ENCODE measurements around the gene LIN7A.

LIN7A gene, protein sequence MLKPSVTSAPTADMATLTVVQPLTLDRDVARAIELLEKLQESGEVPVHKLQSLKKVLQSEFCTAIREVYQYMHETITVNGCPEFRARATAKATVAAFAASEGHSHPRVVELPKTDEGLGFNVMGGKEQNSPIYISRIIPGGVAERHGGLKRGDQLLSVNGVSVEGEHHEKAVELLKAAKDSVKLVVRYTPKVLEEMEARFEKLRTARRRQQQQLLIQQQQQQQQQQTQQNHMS

DNA sequence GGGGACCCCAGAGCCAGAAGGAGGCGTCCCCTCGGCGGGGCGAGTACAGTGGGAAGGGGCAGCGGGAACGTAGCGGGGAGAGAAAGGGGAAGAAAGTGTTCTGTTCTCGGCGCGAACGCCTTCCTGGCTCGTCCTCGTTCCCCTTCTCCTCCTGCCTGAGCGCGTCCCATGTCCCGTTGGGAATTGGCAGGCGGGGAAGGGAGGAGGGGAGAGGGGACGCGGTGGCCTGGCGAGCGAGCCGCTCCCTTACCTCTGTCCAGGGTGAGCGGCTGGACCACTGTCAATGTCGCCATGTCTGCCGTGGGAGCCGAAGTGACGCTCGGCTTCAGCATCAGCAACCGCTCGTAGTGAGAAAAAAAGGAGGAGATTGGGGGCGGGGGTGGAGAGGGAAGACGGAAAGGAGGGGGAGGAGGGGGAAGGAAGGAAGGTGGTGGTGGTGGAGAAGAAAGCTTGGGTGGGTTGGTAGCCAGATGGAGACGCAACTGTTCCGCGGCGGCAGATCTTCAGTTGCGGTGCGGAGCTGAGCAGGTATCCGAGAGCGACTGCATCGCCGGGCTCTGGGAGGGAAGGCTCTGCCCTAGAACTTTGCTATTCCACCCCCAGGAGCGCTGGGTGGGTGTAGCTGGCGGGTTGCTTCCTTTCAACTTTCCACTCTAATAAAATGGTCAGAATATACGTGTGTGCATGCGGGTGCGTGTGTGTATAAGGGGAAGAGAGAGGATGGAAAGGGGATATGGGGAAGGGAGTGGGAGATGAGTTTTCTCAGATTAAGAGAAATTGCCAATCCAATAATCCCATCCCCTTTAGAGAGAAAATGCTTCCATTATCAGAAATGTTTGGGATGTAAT lies at the start of gene LIN7A:
LIN7A (minus strand) TSS at position 544 of the 848 bp plus-strand sequence; CDS start at position 332, 212 bp downstream.
- no peak for DNase-seq (ENCODE audit: extremely low read depth in 1 of 2, low read depth in 1 of 2)

DNA sequence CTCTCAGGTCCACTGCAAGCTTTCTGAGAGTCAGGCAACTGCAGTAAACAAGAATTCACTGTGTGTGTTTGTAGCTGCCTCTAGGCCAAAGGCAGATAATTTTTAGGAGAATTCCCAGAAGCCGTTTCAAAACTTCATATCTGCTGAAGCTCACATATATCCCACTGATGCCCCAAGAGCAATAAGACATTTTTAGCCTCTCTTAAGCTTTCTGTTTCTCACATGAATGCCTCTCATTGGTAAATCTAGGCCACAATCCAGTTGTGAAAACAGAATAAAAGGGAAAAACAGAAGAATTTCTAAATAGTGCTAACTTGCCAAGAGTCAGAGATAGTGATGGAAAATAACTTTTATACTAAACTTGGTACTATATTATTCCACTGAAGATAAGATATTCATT lies 48.5 kb upstream of the LIN7A start:
- no peak for DNase-seq (ENCODE audit: extremely low read depth in 1 of 2, low read depth in 1 of 2)

DNA sequence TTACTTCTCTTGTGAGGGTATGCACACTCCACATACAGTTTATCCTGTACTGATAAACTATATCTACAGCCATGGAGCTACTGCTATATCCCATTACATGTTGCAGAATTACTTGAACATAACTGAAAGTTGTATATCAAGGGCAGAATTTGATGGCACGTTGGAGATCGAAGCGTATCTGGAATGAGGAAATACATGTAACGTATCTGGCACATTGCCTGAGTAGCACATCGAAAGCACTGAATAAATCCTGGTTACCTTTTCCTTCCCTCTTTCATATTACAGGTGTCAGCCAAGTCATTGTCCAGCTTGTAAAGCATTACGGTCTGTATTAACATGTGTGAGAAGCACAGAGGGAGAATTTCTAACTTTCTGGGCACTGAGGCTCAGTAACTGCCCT lies 42.1 kb upstream of the LIN7A start:
- no peak for DNase-seq (ENCODE audit: extremely low read depth in 1 of 2, low read depth in 1 of 2)

DNA sequence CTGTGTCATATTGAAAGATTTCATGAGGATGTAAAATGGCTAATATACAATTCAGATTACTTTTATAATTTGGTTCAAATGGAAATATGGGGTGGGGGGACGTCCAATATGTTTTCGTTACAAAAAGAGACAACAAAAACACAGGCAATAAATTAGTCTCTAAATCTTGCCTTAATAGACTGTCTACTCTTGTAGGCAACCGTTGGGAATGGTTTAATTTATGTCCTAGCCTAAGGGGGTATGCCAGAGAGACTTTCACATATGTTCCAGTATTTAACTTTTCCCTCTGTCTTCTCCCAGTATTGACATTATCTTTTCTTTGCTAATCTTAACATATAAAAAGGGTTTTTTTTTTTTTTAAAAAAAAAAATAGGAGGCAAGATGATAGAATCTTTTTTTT lies 41.5 kb upstream of the LIN7A start:
- DNase-seq (ENCODE audit: extremely low read depth in 1 of 2, low read depth in 1 of 2) = no peak

DNA sequence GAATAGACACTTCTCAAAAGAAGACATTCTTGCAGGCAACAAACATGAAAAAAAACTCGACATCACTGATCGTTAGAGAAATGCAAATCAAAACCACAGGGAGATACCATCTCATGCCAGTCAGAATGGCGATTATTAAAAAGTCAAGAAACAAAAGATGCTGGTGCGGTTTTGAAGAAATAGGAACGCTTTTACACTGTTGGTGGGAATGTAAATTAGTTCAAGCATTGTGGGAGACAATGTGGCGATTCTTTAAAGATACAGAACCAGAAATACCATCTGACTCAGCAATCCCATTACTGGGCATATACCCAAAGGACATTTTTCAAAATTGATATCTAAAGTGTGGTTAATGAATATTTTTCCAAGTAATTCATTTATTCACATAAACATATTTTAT lies 39.6 kb upstream of the LIN7A start:
- no peak for DNase-seq (ENCODE audit: extremely low read depth in 1 of 2, low read depth in 1 of 2)

DNA sequence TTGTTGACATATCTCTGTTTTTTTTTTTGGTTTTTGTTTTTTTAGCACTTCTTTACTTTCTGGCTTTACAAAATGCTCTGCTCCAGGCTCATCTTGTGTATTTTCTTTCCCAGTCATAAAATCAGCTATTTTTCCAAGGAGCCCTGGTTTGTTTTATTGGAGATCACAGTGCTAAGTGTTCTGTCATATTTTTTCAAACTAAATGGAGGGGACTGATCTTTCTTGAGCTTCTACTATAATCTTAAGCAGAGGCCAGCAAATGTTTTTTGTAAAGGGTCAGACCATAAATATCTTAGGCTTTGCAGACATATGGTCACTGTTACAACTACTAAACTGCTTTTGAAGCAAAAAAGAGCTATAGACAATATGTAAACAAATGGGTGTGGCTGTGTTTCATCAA lies 30.6 kb upstream of the LIN7A start:
- DNase-seq (ENCODE audit: extremely low read depth in 1 of 2, low read depth in 1 of 2) = no peak

DNA sequence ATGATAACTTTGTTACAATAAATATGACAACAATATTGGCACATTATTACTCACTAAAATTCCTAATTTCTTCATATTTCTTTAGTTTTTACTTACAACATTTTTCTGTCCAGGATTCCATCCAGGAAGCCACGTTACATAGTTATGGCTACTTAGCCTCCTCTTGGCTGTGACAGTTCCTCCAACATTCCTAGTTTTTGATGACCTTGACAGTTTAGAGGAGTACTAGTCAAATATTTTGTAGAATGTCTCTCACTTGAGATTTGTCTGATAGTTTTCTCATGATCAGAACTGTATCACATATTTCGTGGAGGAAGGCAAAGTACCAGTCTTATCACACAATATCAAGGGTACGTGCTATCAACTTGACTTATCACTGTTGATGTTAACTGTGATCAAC lies 29.8 kb upstream of the LIN7A start:
- no peak for DNase-seq (ENCODE audit: extremely low read depth in 1 of 2, low read depth in 1 of 2)

DNA sequence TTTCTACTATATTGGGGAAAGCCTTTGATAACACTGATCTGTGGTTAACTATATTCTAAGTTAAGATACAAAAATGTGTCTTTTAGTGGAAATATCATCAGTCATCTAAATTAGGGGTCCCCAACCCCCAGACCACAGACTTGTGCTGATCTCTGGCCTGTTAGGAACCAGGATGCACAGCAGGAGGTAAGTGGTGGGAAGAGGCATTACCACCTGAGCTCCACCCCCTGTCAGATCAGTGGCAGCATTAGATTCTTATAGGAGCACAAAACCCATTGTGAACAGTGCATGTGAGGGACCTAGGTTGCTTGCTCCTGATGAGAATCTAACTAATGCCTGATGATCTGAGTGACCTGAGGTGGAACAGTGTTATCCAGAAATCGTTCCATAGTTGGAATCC lies 28.3 kb upstream of the LIN7A start:
- DNase-seq (ENCODE audit: extremely low read depth in 1 of 2, low read depth in 1 of 2) = no peak

DNA sequence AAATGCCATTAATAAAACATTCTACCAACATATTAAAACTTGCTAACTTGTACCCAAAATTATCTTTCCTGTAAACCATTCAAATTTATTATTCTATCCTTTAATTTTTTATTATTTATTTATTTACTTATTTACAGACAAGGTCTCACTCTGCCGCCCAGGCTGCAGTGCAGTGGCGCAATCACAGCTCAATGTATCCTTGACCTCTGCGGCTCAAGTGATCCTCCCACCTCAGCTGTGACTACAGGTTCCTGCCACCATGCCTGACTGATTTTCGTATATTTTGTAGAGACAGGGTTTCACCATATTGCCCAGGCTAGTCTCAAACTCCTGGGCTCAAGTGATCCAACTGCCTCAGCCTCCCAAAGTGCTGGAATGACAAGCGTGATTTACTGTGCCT lies 20.4 kb upstream of the LIN7A start:
- no peak for DNase-seq (ENCODE audit: extremely low read depth in 1 of 2, low read depth in 1 of 2)

DNA sequence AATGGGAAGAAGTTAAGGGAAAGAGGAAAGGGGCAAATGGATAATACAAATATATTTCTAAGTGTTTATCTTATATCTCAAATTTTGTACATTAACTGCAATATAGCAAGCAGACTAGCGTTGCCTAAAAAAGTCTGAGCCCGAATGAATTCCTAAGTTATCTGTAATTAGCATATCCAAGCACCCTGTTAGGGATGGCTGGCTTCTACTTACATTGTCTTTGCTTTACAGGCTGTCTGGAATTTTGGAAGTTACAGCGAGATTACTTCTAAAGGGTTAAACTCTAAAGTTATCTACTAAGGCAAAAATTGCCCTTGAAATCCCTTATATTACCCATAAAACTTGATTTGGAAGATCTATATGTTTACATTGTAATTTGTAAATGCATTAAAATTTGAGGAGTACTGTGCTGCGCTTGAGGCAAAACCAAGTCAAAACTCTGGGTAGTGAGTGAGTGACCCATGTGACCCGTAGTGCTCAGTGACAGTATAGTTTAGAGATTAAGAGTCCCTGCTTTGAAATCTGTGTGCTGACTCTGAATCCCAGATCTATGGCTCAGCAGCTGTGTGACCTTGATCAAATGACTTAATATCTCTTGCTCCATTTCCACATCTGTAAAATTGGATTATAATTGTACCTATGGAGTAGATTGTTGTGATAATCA lies 17.3 kb upstream of the LIN7A start:
- no peak for DNase-seq (ENCODE audit: extremely low read depth in 1 of 2, low read depth in 1 of 2)

DNA sequence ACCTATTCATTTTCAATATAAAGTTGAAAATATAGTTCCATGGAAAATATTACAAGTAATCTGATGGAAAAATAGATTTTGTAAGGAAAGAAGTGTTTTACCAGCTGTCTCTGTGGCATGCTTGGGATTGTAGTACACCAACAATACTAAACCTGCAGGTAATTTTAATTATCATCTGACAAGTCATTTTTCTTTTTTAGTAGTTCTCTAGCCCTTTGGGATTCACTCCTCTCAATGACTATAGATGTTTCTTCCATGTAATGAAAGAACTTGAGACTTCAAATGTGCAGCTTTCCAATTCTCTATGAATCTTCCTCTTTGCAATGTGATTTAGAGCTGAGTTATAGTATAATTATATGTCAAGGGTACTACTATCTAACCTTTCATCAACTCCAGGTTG lies 14.7 kb upstream of the LIN7A start:
- no peak for DNase-seq (ENCODE audit: extremely low read depth in 1 of 2, low read depth in 1 of 2)

DNA sequence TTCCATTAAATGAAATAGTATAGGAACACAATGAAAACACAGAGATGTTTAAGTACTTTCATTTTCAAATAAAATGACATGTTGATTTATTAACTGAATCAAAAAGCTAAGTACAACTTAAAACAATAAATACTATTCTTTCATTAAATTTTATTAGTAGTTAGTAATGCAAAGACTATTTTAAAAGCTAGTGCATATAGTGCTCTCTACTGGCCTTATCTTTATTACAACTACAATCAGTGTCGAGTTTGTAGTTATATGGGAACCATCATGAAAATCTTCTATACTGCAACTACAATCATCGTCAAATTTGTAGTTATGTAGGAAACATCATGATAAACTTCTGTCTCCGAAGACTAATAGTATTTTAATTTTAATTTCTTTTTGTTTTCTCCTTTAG lies 8.9 kb upstream of the LIN7A start:
- no peak for DNase-seq (ENCODE audit: extremely low read depth in 1 of 2, low read depth in 1 of 2)

DNA sequence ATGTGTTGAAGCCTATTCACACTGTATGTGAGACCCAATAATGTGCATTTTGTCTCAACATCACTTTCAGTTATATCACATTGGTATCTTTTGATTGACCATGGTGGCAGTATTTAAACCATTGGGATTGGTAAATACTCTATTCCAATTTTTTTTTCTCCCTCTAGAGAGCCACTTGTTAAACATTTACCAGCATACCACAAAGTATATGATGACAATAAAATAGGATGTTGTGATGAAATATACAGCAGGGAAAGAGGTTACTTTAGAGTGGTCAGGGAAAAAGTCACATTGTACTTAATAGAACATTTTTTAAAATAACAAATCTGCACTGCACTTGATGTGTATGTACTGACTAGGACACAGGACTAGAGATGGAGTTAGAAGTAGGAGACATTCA lies 5.6 kb upstream of the LIN7A start:
- no peak for DNase-seq (ENCODE audit: extremely low read depth in 1 of 2, low read depth in 1 of 2)

DNA sequence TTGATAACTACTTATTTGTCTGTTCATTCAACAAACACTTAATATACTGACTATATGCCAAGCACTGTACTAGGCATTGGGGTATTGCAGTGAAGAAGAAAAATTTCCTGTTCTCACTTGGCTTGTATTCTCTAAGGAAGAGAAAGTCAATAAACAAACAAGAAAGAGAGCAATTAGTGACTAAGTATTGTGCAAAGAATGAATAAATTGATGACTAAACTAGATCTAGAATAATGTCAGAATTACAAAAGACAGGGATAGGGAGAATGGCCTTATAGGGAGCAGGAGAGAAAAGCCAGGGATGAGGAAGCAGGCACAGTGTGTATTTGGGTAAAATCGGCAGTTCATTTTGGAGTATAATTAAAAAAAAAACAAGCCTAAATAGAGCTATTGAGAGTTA lies 4.2 kb upstream of the LIN7A start:
- DNase-seq (ENCODE audit: extremely low read depth in 1 of 2, low read depth in 1 of 2) = no peak

DNA sequence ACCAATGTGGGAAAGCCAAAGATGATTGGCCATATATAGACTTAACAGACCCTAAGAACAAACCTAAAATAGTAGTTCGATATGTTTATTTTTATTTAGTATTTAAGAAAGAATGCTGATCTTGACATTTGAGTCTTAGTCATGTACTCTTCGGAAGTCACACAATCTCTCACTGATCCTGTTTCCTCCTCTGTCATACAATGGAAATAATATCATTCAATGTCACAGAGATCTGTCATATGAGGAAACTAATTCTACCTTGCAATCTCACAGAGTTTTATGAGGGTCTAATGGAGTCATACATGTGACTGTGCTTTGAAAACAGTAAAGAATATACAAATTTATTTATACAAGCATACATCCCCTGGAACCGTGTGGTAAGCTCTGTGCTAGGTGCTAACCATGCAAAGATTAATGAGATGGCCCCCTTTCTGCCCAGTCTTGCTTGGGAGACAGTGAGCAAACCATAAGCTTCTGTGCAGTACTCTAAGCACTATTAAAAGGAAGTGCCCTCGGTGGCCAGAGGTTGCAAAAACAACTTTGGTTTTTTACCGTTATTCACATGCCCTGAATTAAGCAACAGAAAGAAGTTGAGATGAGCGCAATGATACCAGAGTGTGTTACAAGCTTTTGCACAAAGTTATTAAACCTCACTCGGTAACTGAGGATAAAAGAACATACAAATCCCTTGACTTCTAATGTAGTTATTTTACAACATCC lies 1.7 kb upstream of the LIN7A start:
- no peak for DNase-seq (ENCODE audit: extremely low read depth in 1 of 2, low read depth in 1 of 2)

DNA sequence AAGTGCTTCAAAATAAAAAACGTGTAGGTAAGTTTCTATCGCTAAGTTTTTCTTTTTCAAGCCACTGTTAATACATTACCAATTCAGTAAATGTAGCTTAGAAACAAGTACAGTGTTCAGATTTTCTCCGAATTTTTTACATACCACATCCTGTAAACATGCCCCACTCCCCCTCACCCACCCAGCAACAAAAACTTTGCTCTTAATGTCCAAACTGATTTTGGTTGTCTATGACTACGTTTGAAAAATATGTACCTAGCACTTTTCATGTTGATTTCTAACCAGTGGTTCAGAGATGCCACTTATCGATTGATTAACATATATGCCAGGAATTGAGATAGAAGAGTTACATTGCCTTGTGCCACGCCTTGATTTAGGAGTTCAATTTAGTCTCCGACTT lies 663 bp upstream of the LIN7A start:
- DNase-seq (ENCODE audit: extremely low read depth in 1 of 2, low read depth in 1 of 2) = no peak

DNA sequence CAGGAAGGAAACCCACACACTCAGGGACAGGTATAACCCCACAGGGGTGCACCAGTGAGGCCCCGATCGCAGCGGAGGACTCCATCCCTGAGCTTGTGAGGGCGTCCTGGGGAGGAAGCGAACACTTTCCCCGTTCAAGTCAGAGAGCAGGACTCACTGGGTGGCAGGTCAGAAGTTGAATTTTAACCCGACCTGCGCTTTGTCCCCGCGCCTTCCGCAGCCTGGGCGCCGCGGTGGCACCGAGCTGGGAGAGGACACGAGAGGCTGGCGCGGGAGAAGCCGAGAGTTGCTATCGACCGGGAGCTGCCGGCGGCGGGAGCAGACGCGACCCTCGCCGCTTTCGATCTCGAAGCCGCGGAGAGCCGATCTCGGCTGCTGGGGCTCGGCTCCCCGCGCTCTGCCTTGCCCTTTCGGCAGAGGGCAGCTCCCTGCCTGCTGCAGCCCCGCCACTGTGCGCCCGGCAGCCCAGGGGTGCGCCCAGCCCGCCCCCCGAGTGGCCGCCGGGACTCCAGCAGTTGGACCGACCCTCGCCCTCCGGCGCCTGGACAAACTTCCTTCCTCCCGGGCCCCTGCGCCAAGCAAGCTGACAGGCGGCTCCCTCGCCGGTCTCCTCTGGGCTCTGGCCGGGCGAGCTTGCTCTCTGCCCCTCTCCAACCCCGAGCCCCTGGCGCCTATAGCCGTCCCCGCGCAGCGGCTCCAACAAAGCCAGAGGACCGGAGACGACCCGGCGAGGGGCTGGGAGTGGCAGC lies 918 bp downstream of the LIN7A start:
- no peak for DNase-seq (ENCODE audit: extremely low read depth in 1 of 2, low read depth in 1 of 2)

DNA sequence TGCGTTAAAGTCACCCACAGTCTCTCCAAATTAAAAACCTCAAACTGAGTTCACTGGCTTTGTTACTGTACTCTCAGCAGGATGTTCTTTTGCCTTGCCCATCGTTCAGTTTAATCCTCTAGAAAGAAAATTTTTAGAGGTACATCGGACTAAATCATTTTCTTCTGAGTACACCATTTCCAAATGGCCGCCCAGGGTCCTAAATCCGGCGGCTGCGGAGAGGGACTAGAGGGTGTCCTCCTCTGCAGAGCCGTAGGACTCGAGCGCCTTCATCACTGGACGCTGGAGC lies 1.4 kb downstream of the LIN7A start:
- DNase-seq (ENCODE audit: extremely low read depth in 1 of 2, low read depth in 1 of 2) = no peak

DNA sequence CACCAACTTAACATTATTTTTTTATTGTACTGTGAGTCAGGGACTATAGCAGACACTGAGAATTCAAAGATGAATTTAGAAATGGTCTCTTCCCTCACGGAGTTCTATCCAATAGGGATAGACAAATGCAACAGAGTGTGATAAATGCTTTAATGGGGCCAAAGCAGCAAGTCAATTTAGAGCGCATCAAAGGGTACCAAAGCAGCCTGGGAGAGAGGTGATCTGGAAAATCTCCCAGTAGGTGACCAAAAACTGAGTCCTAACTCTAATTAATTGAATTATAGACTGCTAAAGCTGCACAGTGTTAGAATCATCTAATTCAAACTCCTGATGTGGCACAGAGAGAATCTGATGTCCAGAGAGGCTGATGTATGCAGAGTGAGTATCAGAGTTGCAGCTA lies 2.6 kb downstream of the LIN7A start:
- no peak for DNase-seq (ENCODE audit: extremely low read depth in 1 of 2, low read depth in 1 of 2)

DNA sequence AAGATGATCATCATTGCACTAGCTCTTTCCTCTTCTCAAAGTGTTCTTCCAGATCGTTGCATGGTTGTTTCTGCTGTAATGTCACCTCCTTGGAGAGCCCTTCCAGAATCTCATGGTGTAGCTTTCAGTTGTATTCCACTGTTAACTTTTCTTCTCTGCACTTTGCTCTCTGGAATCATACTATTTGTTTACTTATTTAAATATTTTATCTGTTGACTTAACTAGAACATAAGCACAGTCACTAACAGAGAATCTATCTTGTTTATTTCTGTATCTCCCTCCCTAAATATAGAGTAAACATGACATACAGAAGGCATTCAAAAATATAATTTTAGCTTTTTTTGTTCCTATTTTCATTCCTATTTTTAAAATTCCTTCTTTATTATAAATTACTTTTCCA lies 11.8 kb downstream of the LIN7A start:
- DNase-seq (ENCODE audit: extremely low read depth in 1 of 2, low read depth in 1 of 2) = no peak

DNA sequence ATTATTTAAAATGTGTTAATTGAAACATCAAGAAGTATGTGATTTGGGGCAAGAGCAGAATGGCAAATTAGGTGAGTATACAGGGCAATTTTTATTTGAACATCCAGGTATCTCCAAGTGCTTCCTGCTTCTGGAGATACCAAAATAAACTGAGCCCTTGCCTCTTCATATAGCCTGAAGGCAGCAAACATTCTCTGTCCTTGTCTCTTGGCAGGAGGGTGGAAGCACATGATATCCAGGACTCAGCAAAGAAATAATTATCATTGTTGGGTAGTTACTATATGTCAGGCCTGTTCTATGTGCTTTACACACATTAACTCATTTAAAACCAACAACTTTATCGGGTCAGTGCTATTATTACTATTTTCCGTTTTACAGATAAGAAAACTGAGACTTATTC lies 12.5 kb downstream of the LIN7A start:
- no peak for DNase-seq (ENCODE audit: extremely low read depth in 1 of 2, low read depth in 1 of 2)
